Stimulated activated CD4-positive, alpha-beta T cell treated with anti-CD3 and anti-CD28 coated beads, Interleukin-4, amount 100 ng/mL, for 4 hours (primary cell): ENCODE results near the gene SAMHD1.
"Not testable (repeated sequence)": the region's sequence is repeated elsewhere in the genome, so short reads cannot be mapped to it uniquely, and the experiment has no call there.

Experiments used
- DNase-seq, 2 experiments: peaks; one replicate each; pipeline ENCODE4 v3.0.0-alpha.2; 2020

SAMHD1 gene

GRCh38 chr20:36951979-36952738 lies 651 bp upstream of the SAMHD1 start:
- DNase-seq: no peak

- peak in 1 of 2 experiments; percentile 35 for DNase-seq
Observed at GRCh38 chr20:36950414-36951197, 902 bp downstream of the SAMHD1 start.

GRCh38 chr20:36941401-36941835 lies 10.1 kb downstream of the SAMHD1 start:
- DNase-seq: no peak

- DNase-seq: no peak
Observed at GRCh38 chr20:36937402-36937770, 14.1 kb downstream of the SAMHD1 start.

GRCh38 chr20:36936761-36937401 lies 14.6 kb downstream of the SAMHD1 start:
- DNase-seq: not testable (repeated sequence)

GRCh38 chr20:36936341-36936740 lies 15.2 kb downstream of the SAMHD1 start:
- no peak for DNase-seq

GRCh38 chr20:36933571-36933970 lies 17.9 kb downstream of the SAMHD1 start:
- not testable (repeated sequence) for DNase-seq

DNA sequence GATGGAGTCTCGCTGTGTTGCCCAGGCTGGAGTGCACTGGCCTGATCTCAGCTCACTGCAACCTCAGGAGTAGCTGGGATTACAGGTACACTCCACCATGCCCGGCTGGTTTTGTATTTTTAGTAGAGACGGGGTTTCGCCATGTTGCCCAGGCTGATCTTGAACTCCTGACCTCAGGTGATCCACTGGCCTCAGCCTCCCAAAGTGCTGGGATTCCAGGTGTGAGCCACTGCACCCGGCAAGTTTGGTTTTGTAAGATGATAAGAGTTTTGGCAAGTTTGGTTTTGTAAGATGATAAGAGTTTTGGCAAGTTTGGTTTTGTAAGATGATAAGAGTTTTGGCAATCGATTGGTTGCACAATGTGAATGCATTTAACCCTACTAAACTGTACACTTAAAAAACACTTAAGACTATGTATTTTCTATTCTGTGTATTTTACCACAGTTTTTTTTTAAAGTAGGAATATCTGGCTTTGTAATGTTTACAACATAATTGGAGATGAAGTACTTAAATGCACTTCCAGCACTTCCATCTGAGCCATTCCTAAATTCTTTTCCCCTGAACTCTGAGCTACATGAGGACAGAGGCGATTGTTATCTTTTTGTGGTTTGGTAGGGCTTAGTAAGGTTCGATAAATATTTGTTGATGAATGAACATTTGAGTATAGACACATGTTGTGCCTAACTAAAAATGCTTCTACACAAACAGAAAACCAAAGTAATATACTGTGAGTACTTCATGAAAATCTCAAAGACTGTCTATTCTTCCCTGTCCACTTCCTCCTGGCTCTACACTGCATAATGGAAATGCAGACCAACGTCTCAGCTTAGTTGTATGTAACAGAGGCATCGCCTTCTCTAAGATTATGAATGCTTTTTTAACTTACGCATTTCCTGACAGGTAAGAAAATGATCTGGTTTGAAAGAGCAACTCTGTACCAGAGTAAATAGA lies 18.8 kb downstream of the SAMHD1 start:
- DNase-seq: no peak

GRCh38 chr20:36932067-36932466 lies 19.4 kb downstream of the SAMHD1 start:
- DNase-seq: not testable (repeated sequence)

DNA sequence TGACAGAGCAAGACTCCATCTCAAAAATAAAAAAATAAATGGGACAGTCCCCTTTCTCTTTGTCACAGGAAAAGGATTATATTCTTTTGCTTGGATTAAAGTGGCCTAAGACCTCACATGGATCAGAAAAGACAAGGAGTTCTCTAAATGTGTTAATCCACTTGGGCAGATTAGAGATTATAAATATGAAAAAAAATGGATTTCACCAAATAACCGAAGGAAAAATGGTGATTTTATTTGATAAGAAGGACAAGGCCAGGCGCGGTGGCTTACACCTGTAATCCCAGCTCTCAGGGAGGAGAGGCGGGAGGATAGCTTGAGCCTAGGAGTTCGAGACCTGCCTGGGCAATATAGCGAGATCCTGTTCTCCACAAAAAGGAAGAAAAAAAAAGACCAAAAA lies 21.8 kb downstream of the SAMHD1 start:
- no peak for DNase-seq

- DNase-seq: no peak
Observed at GRCh38 chr20:36929290-36929689, 22.2 kb downstream of the SAMHD1 start.

- no peak for DNase-seq
Observed at GRCh38 chr20:36927704-36928103, 23.8 kb downstream of the SAMHD1 start.

- no peak for DNase-seq
Observed at GRCh38 chr20:36926653-36927200, 24.8 kb downstream of the SAMHD1 start.

DNA sequence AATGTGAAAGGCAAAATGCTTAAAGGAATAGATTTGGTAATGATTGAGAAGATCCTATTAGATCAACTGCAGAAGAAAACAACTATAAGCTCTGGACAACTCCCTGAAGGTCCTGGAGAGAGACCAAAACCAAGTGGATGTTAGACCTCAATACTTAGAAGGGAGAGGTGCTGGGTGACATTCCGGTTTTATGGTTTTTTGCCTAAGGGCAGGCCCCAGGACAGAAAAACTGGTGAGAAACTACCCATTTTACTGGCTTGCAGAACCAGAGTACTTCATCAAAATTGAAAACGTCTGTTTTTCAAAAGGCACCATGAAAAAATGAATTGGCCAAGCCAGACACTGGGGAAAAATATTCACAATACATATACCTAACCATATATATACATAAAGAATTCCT lies 26.3 kb downstream of the SAMHD1 start:
- no peak for DNase-seq

DNA sequence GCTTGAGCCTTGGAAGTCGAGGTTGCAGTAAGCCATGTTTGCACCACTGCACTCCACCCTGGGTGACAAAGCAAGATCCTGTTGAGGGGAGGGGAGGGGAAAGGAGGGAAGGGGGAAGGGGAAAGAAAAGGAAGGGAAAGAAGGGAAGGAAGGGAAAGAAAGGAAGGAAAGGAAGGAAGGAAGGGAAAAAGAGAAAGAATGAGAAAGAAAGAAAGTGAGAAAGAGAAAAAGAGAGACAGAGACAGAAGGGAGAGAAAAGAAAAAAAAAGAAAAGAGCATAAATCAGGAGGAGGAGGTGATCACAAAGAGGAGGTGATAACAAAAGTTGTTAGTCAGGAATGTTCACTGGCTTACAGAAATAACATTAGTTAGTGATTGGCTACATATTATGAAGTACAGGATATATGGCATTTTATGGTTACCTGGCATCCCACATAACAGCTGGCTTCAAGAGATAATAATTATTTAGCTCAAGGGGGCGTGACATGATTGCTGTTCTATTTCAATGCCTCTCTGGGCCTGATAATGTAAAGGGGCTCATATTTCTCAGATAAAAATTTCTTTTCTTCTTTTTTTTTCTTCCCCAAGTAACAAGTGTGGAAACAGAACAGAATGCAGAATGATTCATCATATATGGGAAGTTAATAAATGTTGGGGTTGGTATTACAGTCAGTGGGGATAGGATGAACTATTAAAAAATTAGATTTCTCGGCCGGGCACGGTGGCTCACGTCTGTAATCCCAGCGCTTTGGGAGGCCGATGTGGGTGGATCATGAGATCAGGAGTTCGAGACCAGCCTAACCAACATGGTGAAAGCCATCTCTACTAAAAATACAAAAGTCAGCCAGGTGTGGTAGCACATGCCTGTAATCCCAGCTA lies 27.1 kb downstream of the SAMHD1 start:
- DNase-seq: no peak

GRCh38 chr20:36920334-36920730 lies 31.2 kb downstream of the SAMHD1 start:
- no peak for DNase-seq

- no peak for DNase-seq
Observed at GRCh38 chr20:36919715-36920333, 31.7 kb downstream of the SAMHD1 start.

DNA sequence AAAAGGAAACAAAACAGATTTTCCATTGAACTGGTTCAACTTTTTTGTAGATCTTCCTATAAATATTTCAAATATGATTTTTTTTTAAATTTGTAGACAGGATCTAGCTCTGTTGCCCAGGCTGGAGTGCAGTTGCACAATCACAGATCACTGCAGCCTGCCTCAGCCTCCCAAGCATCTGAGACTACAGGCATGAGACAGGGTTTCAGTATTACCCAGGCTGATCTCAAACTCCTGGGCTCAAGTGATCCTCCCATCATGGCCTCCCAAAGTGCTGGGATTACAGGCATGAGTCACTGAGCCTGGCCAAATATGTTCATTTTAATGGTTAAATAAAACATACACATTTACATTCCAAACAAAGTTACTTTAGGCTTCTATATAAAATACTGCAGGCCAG lies 33.6 kb downstream of the SAMHD1 start:
- DNase-seq: no peak

DNA sequence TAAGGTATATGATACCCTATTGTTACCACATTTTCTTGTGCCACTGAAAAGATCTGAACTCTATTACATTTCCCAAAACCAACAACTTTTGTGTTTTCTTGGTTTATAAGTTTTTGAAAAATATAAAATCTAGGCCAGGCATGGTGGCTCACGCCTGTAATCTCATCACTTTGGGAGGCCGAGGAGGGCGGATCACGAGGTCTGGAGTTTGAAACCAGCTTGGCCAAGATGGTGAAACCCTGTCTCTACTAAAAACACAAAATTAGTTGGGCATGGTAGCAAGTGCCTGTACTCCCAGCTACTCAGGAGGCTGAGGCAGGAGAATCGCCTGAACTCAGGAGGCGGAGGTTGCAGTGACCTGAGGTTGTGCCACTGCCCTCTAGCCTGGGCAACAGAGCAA lies 34.3 kb downstream of the SAMHD1 start:
- no peak for DNase-seq

DNA sequence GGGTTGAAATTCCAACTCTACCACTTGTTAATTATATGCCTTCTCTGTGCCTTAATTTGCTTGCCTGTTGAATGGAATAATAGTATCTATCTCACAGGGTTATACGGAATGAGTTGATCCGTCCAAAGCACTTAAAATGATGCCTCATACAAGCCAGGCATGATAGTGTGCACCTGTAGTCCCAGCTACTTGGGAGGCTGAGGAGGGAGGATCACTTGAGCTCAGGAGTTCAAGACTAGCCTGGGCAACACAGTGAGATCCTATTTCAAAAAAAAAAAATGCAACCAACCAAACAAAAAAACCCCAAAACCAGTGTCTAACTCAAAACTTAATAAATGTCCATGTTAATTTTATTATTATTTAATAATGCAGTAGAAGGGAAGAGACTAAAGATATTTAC lies 35.3 kb downstream of the SAMHD1 start:
- no peak for DNase-seq

DNA sequence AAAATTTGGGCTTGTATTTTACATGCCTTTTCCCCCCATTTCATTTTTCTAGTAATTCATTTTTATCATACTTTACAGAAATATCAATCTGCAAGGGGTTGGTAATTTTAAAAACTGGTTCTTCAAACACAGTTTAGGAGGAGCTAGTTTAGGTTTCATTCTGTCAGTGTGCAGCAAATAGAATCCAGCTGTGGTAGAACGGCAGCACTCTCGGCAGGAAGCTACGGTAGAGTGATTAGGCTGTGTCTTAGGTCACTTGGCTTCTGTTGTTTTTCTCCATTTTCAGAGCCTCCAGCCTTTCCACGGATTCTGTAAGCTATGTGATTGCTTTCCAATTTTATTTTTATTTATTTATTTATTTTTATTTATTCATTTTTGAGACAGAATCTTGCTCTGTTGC lies 42.9 kb downstream of the SAMHD1 start:
- DNase-seq: no peak
